GM19239 (cell line): Measurements from ENCODE around the gene IKBIP.
"Not testable (repeated sequence)": the region's sequence is repeated elsewhere in the genome, so short reads cannot be mapped to it uniquely, and the experiment has no call there.

Experiments
- DNase-seq: peaks from one replicate; pipeline ENCODE4 v3.0.0; 2011; ENCODE audit warnings: low spot score; ENCODE audit not compliant: insufficient read length
- FAIRE-seq: peaks from 2 replicates; lab custom pipeline; 2011; peaks lifted over from hg19 to GRCh38; lab: Jason Lieb, UNC

Gene IKBIP

GRCh38 chr12:98579347-98579746 is 65.2 kb downstream of the IKBIP start:
- DNase-seq (no peak), FAIRE-seq (no peak)

DNA sequence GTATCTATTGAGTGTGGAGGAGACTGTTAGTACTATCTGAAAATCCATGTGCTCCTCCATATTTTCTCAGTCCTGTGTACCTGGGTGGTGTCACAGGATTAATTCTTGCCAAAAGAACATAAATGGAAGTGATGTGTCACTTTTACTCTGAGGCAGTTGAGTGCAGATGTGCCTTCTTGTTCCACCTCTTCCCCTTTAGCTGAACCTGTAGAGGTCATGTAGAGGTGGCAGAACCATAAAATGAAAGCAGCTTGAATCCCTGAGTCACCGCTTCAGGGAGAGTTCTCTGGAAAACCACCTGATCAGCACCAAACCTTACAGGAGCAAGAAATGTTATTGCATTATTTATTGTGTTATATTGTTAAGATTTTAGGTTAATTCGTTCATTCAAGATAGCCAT is 65.8 kb downstream of the IKBIP start:
- DNase-seq (no peak), FAIRE-seq (no peak)

DNA sequence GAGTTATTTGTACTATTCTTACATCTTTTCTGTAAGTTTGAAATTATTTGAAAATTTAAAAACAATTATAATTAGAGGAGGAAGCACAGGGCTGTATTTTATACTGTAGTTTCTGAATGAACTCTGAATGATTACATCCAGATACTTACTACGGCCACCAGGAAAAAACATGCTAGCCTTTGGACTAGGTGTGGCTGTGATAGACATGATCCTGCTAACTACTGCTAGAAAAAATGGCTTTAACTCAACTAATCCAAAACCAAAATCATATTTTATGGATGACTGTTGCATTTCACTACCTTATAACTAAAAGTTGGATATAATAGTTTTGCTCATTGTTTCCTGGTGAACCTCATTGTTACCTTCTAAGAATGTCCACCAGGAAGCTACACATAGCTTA is 66.2 kb downstream of the IKBIP start:
- no peak for FAIRE-seq
- DNase-seq = no peak

- not testable (repeated sequence) for DNase-seq, FAIRE-seq
Observed at GRCh38 chr12:98576795-98577194, 67.8 kb downstream of the IKBIP start.

DNA sequence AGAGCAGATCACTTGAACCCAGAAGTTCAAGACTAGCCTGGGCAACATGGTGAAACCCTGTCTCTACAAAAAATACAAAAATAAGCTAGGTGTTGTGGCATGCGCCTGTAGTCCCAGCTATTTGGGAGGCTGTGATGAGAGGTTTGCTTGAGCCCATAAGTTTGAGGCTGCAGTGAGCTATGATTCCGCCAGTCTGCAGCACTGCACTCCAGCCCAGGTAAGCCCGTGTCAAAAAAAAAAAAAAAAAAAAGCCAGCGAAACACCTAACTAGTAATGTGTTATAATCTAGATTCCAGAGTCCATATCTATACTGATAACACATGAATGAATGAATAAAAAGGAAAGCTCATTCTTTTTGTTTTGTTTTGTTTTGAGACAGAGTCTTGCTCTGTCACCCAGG is 69.6 kb downstream of the IKBIP start:
- FAIRE-seq (no peak), DNase-seq (no peak)
